ENCODE data around the gene RAB11B. TPM values are rescaled to one million over a fixed set of nuclear protein-coding genes. Genes with fewer than 3 reads are reported as not detected.
A peak's percentile ranks its signal among the peaks of the same experiment; 100 is the strongest.
"Not testable (repeated sequence)": the region's sequence is repeated elsewhere in the genome, so short reads cannot be mapped to it uniquely, and the experiment has no call there.

RAB11B gene
- total and polyA plus RNA-seq, 5 donors from 2014 or later: 50.2 to 102 (median 52.2) TPM

DNA sequence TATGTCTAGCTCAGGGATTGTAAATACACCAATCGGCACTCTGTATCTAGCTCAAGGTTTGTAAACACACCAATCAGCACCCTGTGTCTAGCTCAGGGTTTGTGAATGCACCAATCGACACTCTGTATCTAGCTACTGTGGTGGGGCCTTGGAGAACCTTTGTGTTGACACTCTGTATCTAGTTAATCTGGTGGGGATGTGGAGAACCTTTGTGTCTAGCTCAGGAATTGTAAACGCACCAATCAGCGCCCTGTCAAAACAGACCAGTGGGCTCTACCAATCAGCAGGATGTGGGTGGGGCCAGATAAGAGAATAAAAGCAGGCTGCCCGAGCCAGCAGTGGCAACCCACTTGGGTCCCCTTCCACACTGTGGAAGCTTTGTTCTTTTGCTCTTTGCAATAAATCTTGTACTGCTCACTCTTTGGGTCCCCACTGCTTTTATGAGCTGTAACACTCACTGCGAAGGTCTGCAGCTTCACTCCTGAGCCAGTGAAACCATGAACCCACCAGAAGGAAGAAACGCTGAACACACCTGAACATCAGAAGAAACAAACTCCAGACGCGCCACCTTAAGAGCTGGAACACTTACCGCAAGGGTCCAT, 13.7 kb upstream of the RAB11B start:
- H3K27ac Mint-ChIP-seq; H3K4me1 Mint-ChIP-seq; H3K9me3 ChIP-seq (ENCODE audit: control insufficient read depth in 2 of 2, low read length in 2 of 2); H3K4me1 ChIP-seq (ENCODE audit: control insufficient read depth, insufficient read depth, low read length, poor library complexity, severe bottlenecking); H3K36me3 Mint-ChIP-seq; ATAC-seq (ENCODE audit: low read depth in 2 of 2); H3K4me3 Mint-ChIP-seq; H3K27me3 ChIP-seq (ENCODE audit: control insufficient read depth, insufficient read depth, low read length); DNase-seq; H3K27me3 Mint-ChIP-seq; H3K36me3 ChIP-seq (ENCODE audit: control insufficient read depth, insufficient read depth, low read length); H3K4me3 ChIP-seq (ENCODE audit: low read depth, low read length); H3K9me3 Mint-ChIP-seq; H3K27ac ChIP-seq (ENCODE audit: insufficient read depth, low read length, poor library complexity, severe bottlenecking): not testable (repeated sequence)

DNA sequence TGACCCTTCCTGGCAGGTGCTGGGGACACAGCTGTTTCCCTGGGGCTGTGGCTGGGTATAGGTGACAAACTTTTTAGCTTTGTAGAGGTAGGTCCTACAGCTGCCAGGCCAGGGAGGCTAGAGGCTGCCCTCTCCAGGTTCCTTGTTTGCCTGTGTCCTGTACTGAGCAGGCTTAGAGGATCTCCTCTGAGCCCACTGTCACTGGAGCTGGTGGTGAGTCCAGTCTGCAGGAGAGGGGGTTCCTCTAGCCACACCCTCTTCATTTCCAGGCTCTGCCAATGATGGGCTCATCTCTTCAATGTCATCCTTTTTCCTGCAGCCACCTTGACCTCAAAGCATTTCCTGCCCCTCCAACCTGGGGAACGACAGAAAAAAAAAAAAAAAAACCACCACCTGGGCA, 12.6 kb upstream of the RAB11B start:
- Mint-ChIP-seq H3K36me3 (peaks cover 6% of the 10 kb centered on the region), H3K27me3 (no peaks in the 10 kb centered on the region), H3K27ac (no peak overlapping the region), H3K9me3 (no peaks in the 10 kb centered on the region), H3K4me1 (peaks cover 0 to 7% (median 1%) of the 10 kb centered on the region in 4 donors), H3K4me3 (no peak overlapping the region)
- no peaks in the 10 kb centered on the region for H3K4me1 ChIP-seq (ENCODE audit: control insufficient read depth, insufficient read depth, low read length, poor library complexity, severe bottlenecking)
- ATAC-seq (ENCODE audit: low read depth in 2 of 2) (no peak), DNase-seq (no peak)
- no peaks in the 10 kb centered on the region for H3K27me3 ChIP-seq (ENCODE audit: control insufficient read depth, insufficient read depth, low read length)
- H3K36me3 ChIP-seq (ENCODE audit: control insufficient read depth, insufficient read depth, low read length): no peaks in the 10 kb centered on the region
- H3K4me3 ChIP-seq (ENCODE audit: low read depth, low read length): no peak overlapping the region
- no peaks in the 10 kb centered on the region for H3K9me3 ChIP-seq (ENCODE audit: control insufficient read depth in 2 of 2, low read length in 2 of 2)
- no peak overlapping the region for H3K27ac ChIP-seq (ENCODE audit: insufficient read depth, low read length, poor library complexity, severe bottlenecking)

DNA sequence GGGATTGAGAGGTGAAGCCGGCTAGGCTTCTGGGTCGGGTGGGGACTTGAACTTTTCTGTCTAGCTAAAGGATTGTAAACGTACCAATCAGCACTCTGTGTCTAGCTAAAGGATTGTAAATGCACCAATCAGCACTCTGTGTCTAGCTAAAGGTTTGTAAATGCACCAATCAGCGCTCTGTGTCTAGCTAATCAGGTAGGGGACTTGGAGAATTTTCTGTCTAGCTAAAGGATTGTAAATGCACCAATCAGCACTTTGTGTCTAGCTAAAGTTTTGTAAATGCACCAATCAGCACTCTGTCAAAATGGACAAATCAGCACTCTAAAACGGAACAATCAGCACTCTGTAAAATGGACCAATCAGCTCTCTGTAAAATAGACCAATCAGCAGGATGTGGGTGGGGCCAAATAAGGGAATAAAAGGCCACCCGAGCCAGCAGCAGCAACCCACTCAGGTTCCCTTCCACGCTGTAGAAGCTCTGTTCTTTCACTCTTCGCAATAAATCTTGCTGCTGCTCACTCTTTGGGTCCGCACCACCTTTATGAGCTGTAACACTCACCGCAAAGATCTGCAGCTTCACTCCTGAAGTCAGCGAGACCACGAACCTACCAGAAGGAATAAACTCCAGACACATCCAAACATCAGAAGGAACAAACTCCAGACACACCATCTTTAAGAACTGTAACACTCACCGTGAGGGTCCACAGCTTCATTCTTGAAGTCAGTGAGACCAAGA, 10.8 kb upstream of the RAB11B start:
- H3K4me1 ChIP-seq (ENCODE audit: control insufficient read depth, insufficient read depth, low read length, poor library complexity, severe bottlenecking); H3K27me3 Mint-ChIP-seq; DNase-seq; H3K9me3 ChIP-seq (ENCODE audit: control insufficient read depth in 2 of 2, low read length in 2 of 2); H3K27ac Mint-ChIP-seq; H3K36me3 ChIP-seq (ENCODE audit: control insufficient read depth, insufficient read depth, low read length); H3K36me3 Mint-ChIP-seq; H3K27me3 ChIP-seq (ENCODE audit: control insufficient read depth, insufficient read depth, low read length); H3K4me3 ChIP-seq (ENCODE audit: low read depth, low read length); H3K4me3 Mint-ChIP-seq; ATAC-seq (ENCODE audit: low read depth in 2 of 2); H3K9me3 Mint-ChIP-seq; H3K4me1 Mint-ChIP-seq; H3K27ac ChIP-seq (ENCODE audit: insufficient read depth, low read length, poor library complexity, severe bottlenecking): not testable (repeated sequence)

DNA sequence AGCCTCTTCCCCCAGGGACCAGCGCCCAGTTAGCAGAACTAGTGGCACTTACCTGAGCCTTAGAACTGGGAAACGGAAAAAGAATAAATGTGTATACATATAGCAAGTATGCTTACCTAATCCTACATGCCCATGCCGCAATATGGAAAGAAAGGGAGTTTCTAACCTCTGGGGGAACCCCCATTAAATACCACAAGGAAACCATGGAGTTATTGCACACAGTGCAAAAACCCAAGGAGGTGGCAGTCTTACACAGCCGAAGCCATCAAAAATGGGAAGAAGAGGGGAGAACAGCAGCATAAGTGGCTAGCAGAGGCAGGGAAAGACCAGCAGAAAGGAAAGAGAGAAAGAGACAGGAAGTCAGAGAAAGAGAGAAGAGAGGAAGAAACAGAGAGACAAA, 5.6 kb upstream of the RAB11B start:
- H3K27ac ChIP-seq (ENCODE audit: insufficient read depth, low read length, poor library complexity, severe bottlenecking); H3K4me3 Mint-ChIP-seq; H3K36me3 Mint-ChIP-seq; H3K4me1 Mint-ChIP-seq; H3K4me1 ChIP-seq (ENCODE audit: control insufficient read depth, insufficient read depth, low read length, poor library complexity, severe bottlenecking); H3K27me3 Mint-ChIP-seq; H3K36me3 ChIP-seq (ENCODE audit: control insufficient read depth, insufficient read depth, low read length); H3K27me3 ChIP-seq (ENCODE audit: control insufficient read depth, insufficient read depth, low read length); DNase-seq; H3K4me3 ChIP-seq (ENCODE audit: low read depth, low read length); ATAC-seq (ENCODE audit: low read depth in 2 of 2); H3K9me3 ChIP-seq (ENCODE audit: control insufficient read depth in 2 of 2, low read length in 2 of 2); H3K27ac Mint-ChIP-seq; H3K9me3 Mint-ChIP-seq: not testable (repeated sequence)

DNA sequence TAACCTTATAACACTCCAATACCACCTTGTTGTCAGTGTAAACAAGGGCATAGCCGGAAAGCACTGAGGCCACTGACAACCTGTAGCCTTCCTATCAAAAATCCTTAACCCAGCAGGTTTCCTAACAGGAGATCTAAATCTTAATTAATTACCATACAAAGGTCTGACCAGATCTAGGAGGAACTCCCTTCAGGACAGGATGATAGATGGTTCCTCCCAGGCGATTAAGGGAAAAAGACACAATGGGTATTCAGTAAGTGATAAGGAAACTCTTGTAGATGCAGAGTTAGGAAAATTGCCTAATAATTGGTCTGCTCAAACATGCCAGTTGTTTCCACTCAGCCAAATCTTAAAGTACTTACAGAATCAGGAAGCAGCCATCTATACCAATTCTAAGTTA, 5.1 kb upstream of the RAB11B start:
- H3K4me1 ChIP-seq (ENCODE audit: control insufficient read depth, insufficient read depth, low read length, poor library complexity, severe bottlenecking); H3K9me3 Mint-ChIP-seq; H3K9me3 ChIP-seq (ENCODE audit: control insufficient read depth in 2 of 2, low read length in 2 of 2); H3K27ac Mint-ChIP-seq; H3K36me3 ChIP-seq (ENCODE audit: control insufficient read depth, insufficient read depth, low read length); H3K27me3 Mint-ChIP-seq; H3K27me3 ChIP-seq (ENCODE audit: control insufficient read depth, insufficient read depth, low read length); H3K36me3 Mint-ChIP-seq; H3K27ac ChIP-seq (ENCODE audit: insufficient read depth, low read length, poor library complexity, severe bottlenecking); DNase-seq; ATAC-seq (ENCODE audit: low read depth in 2 of 2); H3K4me3 ChIP-seq (ENCODE audit: low read depth, low read length): not testable (repeated sequence)
- Mint-ChIP-seq H3K4me3 (peak overlapping the region in 1 of 4 donors; percentile 38), H3K4me1 (peaks cover 3 to 13% (median 6%) of the 10 kb centered on the region in 4 donors)

DNA sequence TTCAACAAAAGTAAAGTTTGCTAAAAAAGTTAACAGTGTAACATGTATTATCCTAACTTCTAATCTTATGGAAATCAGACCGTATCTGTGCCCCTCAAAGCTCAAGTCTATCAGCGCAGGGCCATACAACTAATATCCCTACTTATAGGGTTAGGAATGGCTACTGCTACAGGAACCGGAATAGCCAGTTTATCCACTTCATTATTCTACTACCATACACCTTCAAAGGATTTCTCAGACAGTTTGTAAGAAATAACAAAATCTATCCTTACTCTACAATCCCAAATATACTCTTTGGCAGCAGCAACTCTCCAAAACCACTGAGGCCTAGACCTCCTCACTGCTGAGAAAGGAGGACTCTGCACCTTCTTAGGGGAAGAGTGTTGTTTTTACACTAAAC, 4.6 kb upstream of the RAB11B start:
- H3K36me3 Mint-ChIP-seq; H3K27me3 Mint-ChIP-seq; H3K4me1 ChIP-seq (ENCODE audit: control insufficient read depth, insufficient read depth, low read length, poor library complexity, severe bottlenecking); H3K9me3 ChIP-seq (ENCODE audit: control insufficient read depth in 2 of 2, low read length in 2 of 2); H3K9me3 Mint-ChIP-seq; H3K4me3 ChIP-seq (ENCODE audit: low read depth, low read length); H3K27ac ChIP-seq (ENCODE audit: insufficient read depth, low read length, poor library complexity, severe bottlenecking); ATAC-seq (ENCODE audit: low read depth in 2 of 2); H3K27me3 ChIP-seq (ENCODE audit: control insufficient read depth, insufficient read depth, low read length); H3K36me3 ChIP-seq (ENCODE audit: control insufficient read depth, insufficient read depth, low read length); DNase-seq: not testable (repeated sequence)
- H3K4me3 Mint-ChIP-seq: peak overlapping the region in 1 of 4 donors; percentile 71
- H3K27ac Mint-ChIP-seq: peak overlapping the region in 1 of 3 donors; percentile 46
- peaks cover 3 to 11% (median 7%) of the 10 kb centered on the region in 4 donors for H3K4me1 Mint-ChIP-seq

DNA sequence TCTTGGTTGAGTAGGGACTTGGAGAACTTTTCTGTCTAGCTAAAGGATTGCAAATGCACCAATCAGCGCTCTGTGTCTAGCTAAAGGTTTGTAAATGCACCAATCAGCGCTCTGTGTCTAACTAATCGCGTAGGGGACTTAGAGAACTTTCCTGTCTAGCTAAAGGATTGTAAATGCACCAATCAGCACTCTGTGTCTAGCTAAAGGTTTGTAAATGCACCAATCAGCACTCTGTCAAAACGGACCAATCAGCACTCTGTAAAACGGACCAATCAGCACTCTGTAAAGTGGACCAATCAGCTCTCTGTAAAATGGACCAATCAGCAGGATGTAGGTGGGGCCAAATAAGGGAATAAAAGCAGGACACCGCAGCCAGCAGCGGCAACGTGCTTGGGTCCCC, 3.7 kb upstream of the RAB11B start:
- H3K27ac Mint-ChIP-seq; H3K9me3 ChIP-seq (ENCODE audit: control insufficient read depth in 2 of 2, low read length in 2 of 2); H3K4me3 ChIP-seq (ENCODE audit: low read depth, low read length); ATAC-seq (ENCODE audit: low read depth in 2 of 2); H3K36me3 Mint-ChIP-seq; H3K9me3 Mint-ChIP-seq; H3K27ac ChIP-seq (ENCODE audit: insufficient read depth, low read length, poor library complexity, severe bottlenecking); H3K27me3 Mint-ChIP-seq; H3K27me3 ChIP-seq (ENCODE audit: control insufficient read depth, insufficient read depth, low read length); H3K4me3 Mint-ChIP-seq; H3K36me3 ChIP-seq (ENCODE audit: control insufficient read depth, insufficient read depth, low read length); DNase-seq; H3K4me1 ChIP-seq (ENCODE audit: control insufficient read depth, insufficient read depth, low read length, poor library complexity, severe bottlenecking): not testable (repeated sequence)
- peaks cover 3 to 19% (median 7%) of the 10 kb centered on the region in 4 donors for H3K4me1 Mint-ChIP-seq

DNA sequence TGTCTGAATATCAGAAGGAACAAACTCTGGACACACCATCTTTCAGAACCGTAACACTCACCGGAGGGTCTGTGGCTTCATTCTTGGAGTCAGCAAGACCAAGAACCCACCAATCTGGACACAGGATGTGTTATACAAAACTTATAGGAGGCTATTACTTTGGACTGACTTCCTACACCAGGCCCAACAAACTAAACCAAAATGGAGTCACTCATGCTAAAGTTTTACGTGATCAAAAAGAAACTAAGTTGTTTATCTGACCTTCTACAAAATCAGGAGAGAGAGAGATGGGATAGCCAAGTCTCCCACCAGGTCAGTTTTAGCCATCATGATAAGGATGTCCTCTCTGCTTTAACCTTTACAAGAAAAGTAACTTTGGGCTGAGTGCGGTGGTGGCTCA, 3.2 kb upstream of the RAB11B start:
- DNase-seq: no peak
- Histone ChIP-seq H3K27ac (ENCODE audit: insufficient read depth, low read length, poor library complexity, severe bottlenecking) (no peak overlapping the region), H3K27me3 (ENCODE audit: control insufficient read depth, insufficient read depth, low read length) (no peaks in the 10 kb centered on the region), H3K36me3 (ENCODE audit: control insufficient read depth, insufficient read depth, low read length) (no peaks in the 10 kb centered on the region), H3K9me3 (ENCODE audit: control insufficient read depth in 2 of 2, low read length in 2 of 2) (no peaks in the 10 kb centered on the region), H3K4me1 (ENCODE audit: control insufficient read depth, insufficient read depth, low read length, poor library complexity, severe bottlenecking) (peaks cover 12% of the 10 kb centered on the region), H3K4me3 (ENCODE audit: low read depth, low read length) (no peak overlapping the region)
- H3K4me1 Mint-ChIP-seq: peaks cover 6 to 24% (median 7%) of the 10 kb centered on the region in 4 donors
- peaks cover 0 to 2% (median 0%) of the 10 kb centered on the region in 7 donors for H3K9me3 Mint-ChIP-seq
- H3K4me3 Mint-ChIP-seq: no peak overlapping the region
- no peaks in the 10 kb centered on the region for H3K27me3 Mint-ChIP-seq
- no peaks in the 10 kb centered on the region for H3K36me3 Mint-ChIP-seq
- ATAC-seq (ENCODE audit: low read depth in 2 of 2): no peak
- no peak overlapping the region for H3K27ac Mint-ChIP-seq
